ENCODE measurements around the gene CHST10.
"Not testable (repeated sequence)": the region's sequence is repeated elsewhere in the genome, so short reads cannot be mapped to it uniquely, and the experiment has no call there.

CHST10 gene

GRCh38 chr2:100391735-100392515 is 25.5 kb downstream of the CHST10 start:
- no peak for DNase-seq

GRCh38 chr2:100390001-100390940 is 27.2 kb downstream of the CHST10 start:
- DNase-seq = no peak

- DNase-seq = no peak
Measured at GRCh38 chr2:100388703-100389102, 28.8 kb downstream of the CHST10 start.

- DNase-seq = no peak
Measured at GRCh38 chr2:100383954-100384353, 33.5 kb downstream of the CHST10 start.

- no peak for DNase-seq
Measured at GRCh38 chr2:100383306-100383705, 34.2 kb downstream of the CHST10 start.

GRCh38 chr2:100381240-100381639 is 36.2 kb downstream of the CHST10 start:
- peak; percentile 57 for DNase-seq

GRCh38 chr2:100380681-100381080 is 36.8 kb downstream of the CHST10 start:
- no peak for DNase-seq

- DNase-seq = no peak
Measured at GRCh38 chr2:100376836-100377235, 40.6 kb downstream of the CHST10 start.

GRCh38 chr2:100367163-100367562 is 50.3 kb downstream of the CHST10 start:
- DNase-seq = no peak

GRCh38 chr2:100365434-100365833 is 52.0 kb downstream of the CHST10 start:
- DNase-seq = peak; percentile 89

- DNase-seq = not testable (repeated sequence)
Measured at GRCh38 chr2:100362269-100362668, 55.2 kb downstream of the CHST10 start.

GRCh38 chr2:100359576-100359975 is 57.9 kb downstream of the CHST10 start:
- no peak for DNase-seq

- DNase-seq = no peak
Measured at GRCh38 chr2:100358554-100358953, 58.9 kb downstream of the CHST10 start.

- no peak for DNase-seq
Measured at GRCh38 chr2:100352521-100352920, 64.9 kb downstream of the CHST10 start.

GRCh38 chr2:100350661-100351185 is 66.7 kb downstream of the CHST10 start:
- DNase-seq = peak; percentile 73

- not testable (repeated sequence) for DNase-seq
Measured at GRCh38 chr2:100345144-100345543, 72.3 kb downstream of the CHST10 start.

GRCh38 chr2:100344433-100344832 is 73.0 kb downstream of the CHST10 start:
- no peak for DNase-seq

- not testable (repeated sequence) for DNase-seq
Measured at GRCh38 chr2:100342466-100342865, 75.0 kb downstream of the CHST10 start.

All from NCI-H1105 treated with DMSO at 0.1 percent for 48 hours (cell line).